GM19397 (cell line): Measurements from ENCODE around the gene KIAA0753.

Experiments
- ATAC-seq: cut with Tn5 transposase; IDR thresholded peaks from one replicate; pipeline ENCODE4 v1.9.1; 2021; ENCODE audit warnings: mild to moderate bottlenecking, moderate library complexity; ENCODE audit not compliant: unreplicated experiment

Gene KIAA0753

GRCh38 chr17:6528557-6528956, 112.0 kb downstream of the KIAA0753 start:
- ATAC-seq: no peak
